ENCODE results near the gene VSIG10L2. TPM values are rescaled to one million over a fixed set of nuclear protein-coding genes. Genes with fewer than 3 reads are reported as not detected.

VSIG10L2 gene
- total RNA-seq, 1 experiment from 2014 or later: 0.02 TPM

DNA sequence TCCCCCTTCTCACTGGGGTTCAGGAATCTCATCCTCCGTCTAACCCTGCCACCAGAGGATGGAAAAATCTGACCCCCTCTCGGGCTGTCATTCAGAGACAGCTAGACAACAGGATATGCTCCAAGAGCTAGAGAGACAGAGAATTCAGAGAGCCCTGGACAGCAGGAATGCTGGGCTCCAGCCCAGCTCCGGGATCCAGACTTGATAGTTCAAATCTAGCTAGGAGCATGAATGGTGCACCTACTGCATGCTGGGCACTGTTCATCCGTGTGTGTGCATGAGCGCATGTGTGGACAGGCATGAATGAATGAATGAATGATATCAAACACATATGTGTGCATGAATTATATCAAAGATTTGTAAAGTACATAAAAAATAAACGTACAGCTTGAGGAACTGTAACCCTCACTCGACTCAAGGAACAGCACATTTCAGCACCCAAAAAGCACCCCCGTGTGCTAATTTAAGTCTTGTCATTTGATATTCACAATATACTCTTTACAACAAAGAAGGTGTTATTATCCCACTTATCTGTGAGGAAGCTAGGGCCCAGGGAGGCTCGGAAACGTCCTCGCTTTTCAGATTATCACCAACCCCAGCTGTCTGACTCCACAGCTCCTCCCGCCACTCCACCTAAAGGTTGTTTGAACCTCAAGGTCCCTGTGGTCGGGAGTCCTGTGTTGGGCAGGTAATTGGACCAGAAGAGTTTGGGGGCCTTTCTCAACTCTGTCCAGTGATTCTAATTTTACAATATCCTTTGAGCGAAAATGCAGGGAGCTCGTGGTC lies 640 bp upstream of the VSIG10L2 start:
- no peak for DNase-seq (ENCODE audit: extremely low read depth, low read depth)

DNA sequence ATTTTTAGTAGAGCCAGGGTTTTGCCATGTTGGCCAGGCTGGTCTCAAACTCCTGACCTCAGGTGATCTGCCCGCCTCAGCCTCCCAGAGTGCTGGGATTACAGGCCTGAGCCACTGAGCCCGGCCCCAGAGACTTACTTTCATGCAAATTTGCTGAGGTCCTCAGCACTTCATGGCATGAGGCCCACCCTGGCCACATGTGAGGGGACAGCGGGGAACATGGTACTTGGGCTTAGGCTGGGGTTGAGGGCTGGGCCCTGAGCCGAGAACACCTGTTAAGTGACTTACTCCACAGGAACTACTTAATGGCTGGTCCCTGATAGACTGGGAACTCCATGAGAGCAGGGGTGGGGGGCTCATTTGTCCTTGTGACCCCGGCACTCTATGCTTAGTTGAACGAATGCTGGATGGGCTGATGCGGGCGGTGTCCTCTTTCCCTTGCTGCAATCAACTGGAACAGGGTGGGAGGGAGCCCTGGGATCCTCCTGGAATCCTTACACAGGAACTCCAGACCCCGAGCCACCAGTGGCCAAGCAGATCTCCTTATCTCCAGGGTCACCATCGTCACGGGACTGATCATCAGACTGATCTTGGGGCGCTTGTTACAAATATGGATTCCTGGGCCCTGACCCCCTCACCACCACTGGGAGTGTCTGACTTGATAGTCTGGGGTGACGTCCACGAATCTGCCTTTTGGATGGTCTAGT lies 1.0 kb downstream of the VSIG10L2 start:
- no peak for DNase-seq (ENCODE audit: extremely low read depth, low read depth)

DNA sequence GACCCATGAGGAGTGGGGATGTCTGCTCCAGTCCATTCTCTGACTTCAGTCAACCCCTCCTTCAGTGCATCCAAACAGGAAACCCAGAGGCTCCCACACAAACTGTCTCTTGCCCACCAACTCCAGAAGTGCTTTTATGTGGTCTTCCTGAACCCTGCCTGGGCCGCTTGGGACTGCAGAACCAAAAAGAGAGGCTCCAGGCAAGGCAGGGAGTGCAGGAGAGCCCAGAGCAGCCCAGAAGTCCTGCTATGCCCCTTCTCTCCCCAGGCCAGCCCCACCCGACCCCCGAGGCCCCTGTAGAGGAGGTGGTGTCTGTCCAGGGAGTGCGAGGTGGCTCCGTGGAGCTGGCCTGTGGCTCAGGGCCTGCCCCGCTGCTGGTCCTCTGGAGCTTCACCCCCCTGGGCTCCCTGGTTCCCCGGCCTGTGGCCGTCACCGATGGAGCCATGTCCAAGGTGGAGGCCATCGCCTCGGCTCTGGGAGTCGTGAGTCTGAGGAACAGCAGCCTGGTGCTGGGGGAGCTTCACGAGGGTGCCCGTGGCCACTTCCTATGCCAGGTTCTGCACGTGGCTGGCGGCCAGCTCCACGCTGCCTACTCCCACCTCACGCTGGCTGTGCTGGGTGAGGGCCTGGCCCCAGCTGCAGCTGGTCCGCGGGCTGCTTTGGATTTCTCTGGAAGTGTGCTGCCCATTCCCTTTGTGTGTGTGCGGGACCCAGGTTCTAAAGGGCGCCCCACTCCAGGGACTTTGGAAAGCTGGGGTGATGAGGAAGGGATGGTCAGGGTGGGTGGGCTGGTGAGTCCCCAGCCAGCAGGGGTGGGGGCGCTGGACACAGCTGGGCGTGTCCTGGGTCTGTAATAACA lies 1.8 kb downstream of the VSIG10L2 start:
- no peak for DNase-seq (ENCODE audit: extremely low read depth, low read depth)

DNA sequence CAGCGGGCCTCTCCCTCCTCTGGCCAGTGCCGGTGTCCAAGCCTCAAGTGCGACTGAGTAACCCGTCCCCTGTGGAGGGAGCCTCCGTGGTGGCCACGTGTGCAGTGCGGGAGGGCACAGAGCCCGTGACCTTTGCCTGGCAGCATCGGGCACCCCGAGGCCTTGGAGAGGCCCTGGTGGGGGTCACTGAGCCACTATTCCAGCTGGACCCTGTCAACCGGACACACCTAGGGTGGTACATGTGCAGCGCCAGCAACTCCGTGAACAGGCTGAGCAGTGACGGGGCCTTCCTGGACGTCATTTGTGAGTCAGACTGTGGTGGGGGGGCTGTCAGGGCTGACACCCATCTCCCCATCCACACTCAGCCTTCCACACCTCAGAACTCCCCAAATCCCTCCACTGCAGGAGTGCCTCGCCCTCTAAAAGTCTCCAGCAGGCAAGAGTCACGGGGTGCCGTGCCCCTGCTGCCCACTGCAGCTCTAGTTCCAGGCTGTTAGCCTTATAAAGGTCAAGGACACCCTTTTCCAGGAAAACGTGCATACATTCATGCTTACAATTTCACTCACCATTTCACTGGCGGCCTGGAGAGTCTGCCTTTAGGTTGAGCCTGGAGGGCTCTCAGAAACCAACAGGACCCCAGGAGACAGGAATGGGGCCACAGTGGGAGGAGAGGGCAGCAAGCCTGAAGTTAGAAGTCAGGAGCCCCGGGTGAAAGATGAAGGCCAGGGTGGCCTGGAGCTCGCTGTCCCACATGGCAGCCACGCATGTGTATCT lies 2.6 kb downstream of the VSIG10L2 start:
- DNase-seq (ENCODE audit: extremely low read depth, low read depth): no peak

- DNase-seq (ENCODE audit: extremely low read depth, low read depth): no peak
Measured at GRCh38 chr11:125949271-125950177, 3.7 kb downstream of the VSIG10L2 start.

- no peak for DNase-seq (ENCODE audit: extremely low read depth, low read depth)
Measured at GRCh38 chr11:125950178-125950490, 4.3 kb downstream of the VSIG10L2 start.

- no peak for DNase-seq (ENCODE audit: extremely low read depth, low read depth)
Measured at GRCh38 chr11:125950696-125951651, 5.1 kb downstream of the VSIG10L2 start.

DNA sequence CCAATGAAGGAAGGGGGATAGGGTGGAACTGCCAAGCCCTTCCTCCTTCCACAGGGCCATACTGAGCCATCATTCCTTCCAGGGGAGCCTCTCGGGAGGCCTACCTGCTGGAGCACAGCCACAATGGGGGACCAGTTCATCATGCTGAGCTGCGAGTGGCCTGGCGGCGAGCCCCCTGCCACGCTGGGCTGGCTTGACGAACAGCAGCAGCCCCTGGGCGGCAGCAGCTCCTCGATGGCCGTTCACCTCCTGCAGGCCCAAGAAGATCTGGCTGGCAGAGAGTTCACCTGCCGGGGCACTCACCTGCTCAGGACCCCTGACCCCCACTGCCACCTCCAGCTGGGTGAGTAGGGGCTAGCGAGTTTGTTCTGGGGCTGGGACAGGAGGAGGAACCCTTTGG lies 5.9 kb downstream of the VSIG10L2 start:
- no peak for DNase-seq (ENCODE audit: extremely low read depth, low read depth)

- no peak for DNase-seq (ENCODE audit: extremely low read depth, low read depth)
Measured at GRCh38 chr11:125952559-125952958, 6.7 kb downstream of the VSIG10L2 start.

DNA sequence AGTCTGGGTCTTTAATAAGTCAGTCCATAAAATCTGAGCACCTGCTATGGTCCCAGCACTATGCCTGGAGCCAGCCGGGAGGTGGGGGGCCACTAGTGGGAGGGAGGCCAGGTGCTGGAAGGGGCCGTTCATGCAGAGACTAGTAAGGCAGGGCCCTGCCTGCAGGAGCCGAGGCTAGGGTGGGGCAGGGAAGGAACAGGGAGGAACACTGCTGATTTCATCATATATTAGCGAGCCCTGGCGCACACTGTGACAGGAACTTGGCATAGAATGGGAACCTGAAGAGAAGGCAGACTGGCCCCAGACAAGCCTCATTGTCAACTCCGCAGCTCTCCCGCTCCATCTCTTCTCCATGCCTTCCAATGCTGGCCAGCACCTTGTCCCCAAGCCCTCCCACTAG lies 7.1 kb downstream of the VSIG10L2 start:
- DNase-seq (ENCODE audit: extremely low read depth, low read depth): no peak

DNA sequence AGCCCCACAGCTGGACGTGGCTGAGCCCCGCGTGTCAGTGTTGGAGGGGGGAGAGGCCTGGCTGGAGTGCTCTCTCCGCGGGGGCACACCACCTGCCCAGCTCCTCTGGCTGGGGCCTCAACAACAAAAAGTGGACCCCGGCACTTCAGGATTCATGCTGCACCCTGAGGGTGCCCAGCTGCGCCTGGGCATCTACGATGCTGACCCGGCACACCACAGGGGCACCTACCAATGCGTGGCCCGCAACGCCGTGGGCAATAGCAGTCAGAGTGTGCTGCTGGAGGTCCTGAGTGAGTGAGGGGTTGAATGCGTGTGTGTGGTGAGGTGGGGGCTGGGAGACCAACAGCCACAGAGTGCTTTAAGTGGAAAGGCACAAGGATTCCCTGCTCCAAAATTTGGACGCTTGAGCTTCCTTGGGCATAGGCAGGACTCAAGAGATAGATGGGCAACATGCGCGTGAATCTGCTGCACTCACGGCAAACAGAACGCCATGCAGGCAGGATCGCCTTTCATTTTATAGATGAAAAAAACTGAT lies 7.6 kb downstream of the VSIG10L2 start:
- no peak for DNase-seq (ENCODE audit: extremely low read depth, low read depth)

DNA sequence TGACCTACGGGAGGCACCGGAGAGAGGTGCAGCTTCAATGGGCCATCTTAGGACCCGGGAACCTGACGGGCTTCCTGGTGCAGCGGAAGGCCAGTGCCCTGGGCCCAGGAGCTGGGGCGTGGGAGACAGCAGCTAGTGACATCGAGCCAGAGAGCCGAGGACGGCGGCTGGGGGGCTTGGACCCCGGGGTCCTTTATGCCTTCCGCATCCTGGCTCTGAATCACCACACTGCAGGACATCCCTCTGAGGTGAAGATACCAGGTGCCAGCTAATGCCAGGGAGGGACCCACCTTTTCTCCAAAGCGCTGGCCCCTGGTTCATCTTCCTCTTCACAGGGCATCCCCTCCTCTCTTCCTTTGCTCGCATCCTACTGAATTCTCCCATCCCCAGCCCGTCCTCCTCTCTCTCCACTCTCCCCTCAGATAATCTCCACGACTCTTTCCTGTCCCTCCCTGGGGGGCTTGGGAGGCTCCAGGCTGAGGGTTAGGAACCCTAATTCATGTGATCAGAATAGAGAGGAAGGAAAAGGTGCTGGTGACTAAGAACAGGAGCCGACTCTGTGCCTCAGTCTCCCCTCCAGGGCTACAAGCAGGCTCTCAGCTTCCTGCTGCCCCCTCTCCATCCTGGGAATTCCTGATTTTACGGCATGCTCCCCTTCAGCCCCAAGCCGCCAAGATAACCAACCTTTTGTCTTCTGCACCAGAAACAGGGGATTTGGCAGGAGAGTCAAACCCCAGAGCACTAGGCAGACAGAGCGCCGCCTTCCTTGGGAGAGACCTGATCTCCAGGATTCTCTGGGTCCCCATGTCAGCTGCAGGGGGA lies 8.5 kb downstream of the VSIG10L2 start:
- DNase-seq (ENCODE audit: extremely low read depth, low read depth): no peak

DNA sequence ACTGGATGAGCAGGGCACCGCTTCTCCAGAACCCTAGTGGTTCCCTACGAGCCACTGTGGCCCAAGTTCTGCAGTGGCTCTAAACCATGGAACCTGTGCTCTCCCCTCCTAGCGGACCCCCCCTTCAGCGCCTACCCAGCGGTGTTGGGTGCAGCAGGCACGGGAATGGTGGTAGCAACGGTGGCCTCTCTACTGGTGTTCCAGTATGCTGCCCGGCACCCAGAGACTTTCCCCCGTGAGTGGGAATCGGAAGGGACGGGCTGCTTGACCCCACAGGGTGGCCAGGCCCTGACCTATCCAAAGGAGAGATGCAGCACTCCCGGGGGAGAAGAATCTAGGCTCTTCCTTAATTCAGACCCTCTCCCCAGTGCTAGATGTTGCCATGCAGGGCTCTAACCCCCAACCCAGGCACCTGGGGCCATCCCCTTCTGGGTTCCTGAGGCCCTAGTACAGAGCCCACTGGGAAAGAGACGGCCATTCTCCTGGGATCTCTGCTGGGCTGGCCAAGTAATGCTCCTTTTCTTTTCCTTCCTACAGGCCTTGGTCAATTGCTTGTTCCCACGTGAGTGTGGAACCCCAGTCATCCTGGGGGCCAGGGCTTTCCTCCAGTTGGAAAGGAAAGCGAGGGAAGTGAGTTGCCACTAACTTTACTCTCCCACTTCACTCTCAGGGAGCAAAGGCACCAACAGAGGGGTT lies 9.2 kb downstream of the VSIG10L2 start:
- no peak for DNase-seq (ENCODE audit: extremely low read depth, low read depth)

- no peak for DNase-seq (ENCODE audit: extremely low read depth, low read depth)
Measured at GRCh38 chr11:125955856-125956255, 10.0 kb downstream of the VSIG10L2 start.

- DNase-seq (ENCODE audit: extremely low read depth, low read depth): no peak
Measured at GRCh38 chr11:125956391-125957134, 10.7 kb downstream of the VSIG10L2 start.
